Adipocyte (in vitro differentiated cells): ENCODE results near the gene L3MBTL4.

ENCODE experiments used
- DNase-seq: peaks from one replicate; pipeline ENCODE4 v3.0.0-alpha.2; 2015; ENCODE audit warnings: low read depth
- H3K27me3 ChIP-seq: replicated peaks from 2 replicates; pipeline ENCODE4 v1.7.0; 2013; ENCODE audit warnings: mild to moderate bottlenecking, low read length, moderate library complexity; ENCODE audit not compliant: control insufficient read depth, insufficient read depth
- H3K36me3 ChIP-seq: 2 replicates; pipeline ENCODE4 v1.7.0; 2013; ENCODE audit warnings: low read length, mild to moderate bottlenecking, moderate library complexity; ENCODE audit not compliant: control insufficient read depth, insufficient read depth, severe bottlenecking
- H3K4me1 ChIP-seq: 2 replicates; pipeline ENCODE4 v1.7.0; 2013; ENCODE audit warnings: mild to moderate bottlenecking, low read length, moderate library complexity; ENCODE audit not compliant: control insufficient read depth, insufficient read depth
- H3K4me3 ChIP-seq: 2 replicates; pipeline ENCODE4 v1.7.0; 2013; ENCODE audit warnings: mild to moderate bottlenecking, low read length, moderate library complexity
- H3K9ac ChIP-seq: 2 replicates; pipeline ENCODE4 v1.7.0; 2013; ENCODE audit warnings: mild to moderate bottlenecking, low read length, moderate library complexity
- H3K9me3 ChIP-seq: 2 replicates; pipeline ENCODE4 v1.7.0; 2013; ENCODE audit warnings: mild to moderate bottlenecking, low read length, moderate library complexity; ENCODE audit not compliant: control insufficient read depth

L3MBTL4 gene

GRCh38 chr18:5979971-5980457, 434.7 kb downstream of the L3MBTL4 start:
- DNase-seq, result no peak
- Histone ChIP-seq H3K36me3 (no peaks in the 10 kb centered on the region), H3K4me1 (peaks cover 15% of the 10 kb centered on the region), H3K9ac (no peak overlapping the region), H3K9me3 (no peaks in the 10 kb centered on the region), H3K27me3 (no peaks in the 10 kb centered on the region), H3K4me3 (no peak overlapping the region)

GRCh38 chr18:5979176-5979888, 435.4 kb downstream of the L3MBTL4 start:
- peaks cover 18% of the 10 kb centered on the region for H3K4me1 ChIP-seq
- no peak overlapping the region for H3K4me3 ChIP-seq
- H3K27me3 ChIP-seq, result no peaks in the 10 kb centered on the region
- no peak overlapping the region for H3K9ac ChIP-seq
- no peaks in the 10 kb centered on the region for H3K9me3 ChIP-seq
- no peaks in the 10 kb centered on the region for H3K36me3 ChIP-seq
- DNase-seq, result no peak

- DNase-seq, result no peak
- H3K4me3 ChIP-seq, result no peak overlapping the region
- no peaks in the 10 kb centered on the region for H3K9me3 ChIP-seq
- H3K36me3 ChIP-seq, result no peaks in the 10 kb centered on the region
- H3K4me1 ChIP-seq, result peaks cover 18% of the 10 kb centered on the region
- H3K27me3 ChIP-seq, result no peaks in the 10 kb centered on the region
- H3K9ac ChIP-seq, result no peak overlapping the region
These were observed 437.7 kb downstream of the L3MBTL4 start for GRCh38 chr18:5977022-5977421.

- no peak overlapping the region for H3K9ac ChIP-seq
- peaks cover 18% of the 10 kb centered on the region for H3K4me1 ChIP-seq
- H3K9me3 ChIP-seq, result no peaks in the 10 kb centered on the region
- H3K27me3 ChIP-seq, result no peaks in the 10 kb centered on the region
- no peaks in the 10 kb centered on the region for H3K36me3 ChIP-seq
- peak; percentile 60 for DNase-seq
- no peak overlapping the region for H3K4me3 ChIP-seq
These were observed 439.4 kb downstream of the L3MBTL4 start for GRCh38 chr18:5975111-5976002.

- no peaks in the 10 kb centered on the region for H3K27me3 ChIP-seq
- no peak overlapping the region for H3K9ac ChIP-seq
- no peak overlapping the region for H3K4me3 ChIP-seq
- H3K9me3 ChIP-seq, result no peaks in the 10 kb centered on the region
- H3K36me3 ChIP-seq, result no peaks in the 10 kb centered on the region
- DNase-seq, result no peak
- H3K4me1 ChIP-seq, result peaks cover 18% of the 10 kb centered on the region
These were observed 440.0 kb downstream of the L3MBTL4 start for GRCh38 chr18:5974696-5975095.

GRCh38 chr18:5973099-5973498, 441.6 kb downstream of the L3MBTL4 start:
- Histone ChIP-seq H3K4me3 (no peak overlapping the region), H3K27me3 (no peaks in the 10 kb centered on the region), H3K9ac (no peak overlapping the region), H3K36me3 (no peaks in the 10 kb centered on the region), H3K9me3 (no peaks in the 10 kb centered on the region), H3K4me1 (peaks cover 13% of the 10 kb centered on the region)
- no peak for DNase-seq

- Histone ChIP-seq H3K4me3 (no peak overlapping the region), H3K27me3 (no peaks in the 10 kb centered on the region), H3K9ac (no peak overlapping the region), H3K36me3 (no peaks in the 10 kb centered on the region), H3K4me1 (peaks cover 13% of the 10 kb centered on the region), H3K9me3 (no peaks in the 10 kb centered on the region)
- no peak for DNase-seq
These were observed 442.4 kb downstream of the L3MBTL4 start for GRCh38 chr18:5972298-5972697.

- Histone ChIP-seq H3K27me3 (peaks cover 3% of the 10 kb centered on the region), H3K4me3 (no peak overlapping the region), H3K9me3 (no peaks in the 10 kb centered on the region), H3K4me1 (peaks cover 3% of the 10 kb centered on the region), H3K9ac (no peak overlapping the region), H3K36me3 (no peaks in the 10 kb centered on the region)
- DNase-seq, result no peak
These were observed 444.7 kb downstream of the L3MBTL4 start for GRCh38 chr18:5969989-5970403.

- Histone ChIP-seq H3K4me3 (no peak overlapping the region), H3K9me3 (no peaks in the 10 kb centered on the region), H3K27me3 (peaks cover 3% of the 10 kb centered on the region), H3K9ac (no peak overlapping the region), H3K4me1 (peaks cover 3% of the 10 kb centered on the region), H3K36me3 (no peaks in the 10 kb centered on the region)
- no peak for DNase-seq
These were observed 445.2 kb downstream of the L3MBTL4 start for GRCh38 chr18:5969355-5969988.

GRCh38 chr18:5967666-5968065, 447.0 kb downstream of the L3MBTL4 start:
- Histone ChIP-seq H3K36me3 (no peaks in the 10 kb centered on the region), H3K4me3 (no peak overlapping the region), H3K9ac (no peak overlapping the region), H3K9me3 (no peaks in the 10 kb centered on the region), H3K27me3 (peaks cover 3% of the 10 kb centered on the region), H3K4me1 (peaks cover 11% of the 10 kb centered on the region)
- no peak for DNase-seq

GRCh38 chr18:5967007-5967406, 447.7 kb downstream of the L3MBTL4 start:
- Histone ChIP-seq H3K9ac (no peak overlapping the region), H3K36me3 (no peaks in the 10 kb centered on the region), H3K9me3 (no peaks in the 10 kb centered on the region), H3K4me3 (no peak overlapping the region), H3K27me3 (peaks cover 3% of the 10 kb centered on the region), H3K4me1 (peaks cover 11% of the 10 kb centered on the region)
- DNase-seq, result no peak
